CD4-positive, alpha-beta T cell treated with Interleukin-4 for 1 hour (primary cell): Measurements from ENCODE around the gene XPR1.
"Not testable (repeated sequence)": the region's sequence is repeated elsewhere in the genome, so short reads cannot be mapped to it uniquely, and the experiment has no call there.

Experiments
- DNase-seq, 2 donors: peaks; one replicate each; pipeline ENCODE4 v3.0.0-alpha.2; 2020 to 2022

Gene XPR1

DNA sequence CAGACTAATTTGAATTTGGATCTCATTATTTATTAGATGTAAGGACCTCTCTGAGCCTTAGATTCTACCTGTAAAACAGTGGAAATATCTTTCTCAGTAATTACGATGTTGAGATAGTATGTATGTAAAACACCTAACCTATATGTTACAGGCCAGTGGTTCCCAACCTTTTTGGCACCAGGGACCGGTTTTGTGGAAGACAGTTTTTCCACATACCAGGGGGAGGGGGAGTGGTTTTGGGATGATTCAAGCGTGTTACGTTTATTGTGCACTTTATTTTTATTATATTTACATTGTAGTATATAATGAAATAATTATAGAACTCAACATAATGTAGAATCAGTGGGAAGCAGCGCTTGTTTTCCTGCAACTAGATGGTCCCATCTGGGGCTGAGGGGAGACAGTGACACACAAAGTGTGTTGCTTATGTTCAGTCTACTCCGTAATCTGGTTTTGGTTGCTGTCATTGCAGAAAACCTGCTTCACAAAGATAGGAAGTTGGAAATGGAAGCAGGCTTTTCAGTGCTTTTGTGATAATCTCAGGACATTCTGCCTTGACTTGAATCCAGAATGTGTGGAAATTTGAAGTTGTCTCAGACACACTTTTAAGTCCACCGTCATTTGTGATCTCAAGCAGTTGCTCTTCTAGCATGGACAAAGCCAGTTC is 12.8 kb downstream of the XPR1 start:
- no peak for DNase-seq

DNA sequence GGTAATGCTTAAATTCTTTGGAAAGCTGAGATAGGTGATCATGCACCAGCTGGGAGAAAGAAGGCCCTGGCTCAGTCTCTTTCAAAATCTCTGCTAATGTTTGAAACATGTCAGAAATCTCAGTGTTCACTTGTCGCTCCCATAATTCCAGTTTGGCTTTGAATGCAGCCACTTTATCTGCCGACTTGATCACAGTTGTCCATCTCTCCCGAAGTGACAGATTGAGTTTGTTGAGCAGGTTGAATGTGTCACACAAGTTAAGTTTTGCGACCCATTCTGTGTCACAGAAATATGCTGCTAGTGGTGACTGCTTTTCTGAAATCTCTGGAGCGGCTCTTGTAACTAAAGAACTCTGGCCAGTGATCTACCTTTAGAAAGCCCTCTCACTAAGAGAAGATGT is 13.4 kb downstream of the XPR1 start:
- DNase-seq: not testable (repeated sequence)

DNA sequence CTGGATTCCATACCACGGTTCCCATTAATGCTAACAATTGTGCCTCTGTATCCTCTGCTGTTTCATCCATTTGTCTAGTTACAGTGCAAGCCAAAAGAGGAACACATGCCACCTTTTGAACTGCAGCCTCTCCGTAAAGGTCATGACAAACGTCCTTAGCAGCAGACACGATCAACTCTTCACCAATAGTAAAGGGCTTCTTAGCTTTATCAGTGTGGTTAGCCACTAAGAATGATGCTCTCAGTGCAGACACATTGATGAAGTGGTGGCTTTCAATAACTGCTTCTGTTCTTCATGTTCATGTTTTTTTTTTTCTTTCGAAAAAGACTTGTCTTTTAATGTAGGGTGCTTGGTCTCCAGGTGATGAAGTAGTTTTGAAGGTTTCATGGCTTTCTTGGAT is 14.3 kb downstream of the XPR1 start:
- no peak for DNase-seq

DNA sequence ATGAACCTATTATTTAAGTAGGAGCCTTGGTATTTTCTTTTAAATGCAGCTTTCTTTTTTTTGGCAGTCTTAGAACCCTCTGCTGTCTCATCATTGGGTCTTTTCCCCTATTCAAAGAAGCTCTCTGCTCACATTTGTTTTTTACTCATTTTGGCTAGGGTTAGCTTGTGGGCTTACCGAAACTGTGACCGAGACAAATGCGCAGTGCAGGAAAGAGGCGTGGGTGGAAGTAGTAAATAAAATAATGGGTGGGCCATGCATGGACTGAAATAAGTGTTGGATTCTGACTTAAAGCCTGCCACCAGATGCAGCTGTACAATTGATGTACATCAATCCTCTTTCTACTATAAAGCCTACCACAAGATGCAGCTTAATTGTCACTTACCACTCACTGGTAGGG is 14.7 kb downstream of the XPR1 start:
- no peak for DNase-seq

DNA sequence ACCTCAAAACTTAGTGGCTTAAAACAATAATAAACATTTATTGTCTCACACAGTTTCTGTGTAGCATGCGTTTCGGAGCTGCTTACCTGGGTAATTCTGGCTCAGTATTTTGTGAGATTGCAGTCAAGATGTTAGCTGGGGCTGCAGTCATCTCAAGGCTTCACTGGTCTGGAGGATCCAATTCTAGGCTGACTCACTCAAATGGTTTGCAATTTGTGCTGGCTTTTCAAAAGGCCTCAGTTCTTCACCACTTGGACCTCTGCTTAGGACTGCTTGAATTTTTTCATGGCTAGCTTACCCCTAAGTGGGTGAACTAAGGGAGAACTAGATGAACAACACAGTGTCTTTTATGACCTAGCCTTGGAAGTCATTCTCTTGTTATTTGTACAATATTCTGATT is 21.0 kb downstream of the XPR1 start:
- DNase-seq: no peak

DNA sequence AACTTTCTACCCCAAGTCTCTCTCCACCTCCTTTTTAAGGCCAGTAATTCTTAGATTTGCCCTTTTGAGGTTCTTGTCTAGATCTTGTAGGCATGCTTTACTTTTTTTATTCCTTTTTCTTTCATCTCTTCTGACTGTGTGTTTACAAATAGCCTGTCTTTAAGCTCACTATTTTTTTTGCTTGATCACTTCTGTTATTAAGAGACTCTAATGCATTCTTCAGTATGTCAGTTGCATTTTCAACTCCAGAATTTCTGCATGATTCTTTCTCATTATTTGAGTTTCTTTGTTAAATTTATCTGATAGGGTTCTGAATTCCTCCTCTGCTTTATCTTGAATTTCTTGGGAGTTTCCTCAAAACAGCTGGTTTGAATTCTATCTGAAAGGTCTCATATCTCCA is 30.9 kb downstream of the XPR1 start:
- DNase-seq: no peak

DNA sequence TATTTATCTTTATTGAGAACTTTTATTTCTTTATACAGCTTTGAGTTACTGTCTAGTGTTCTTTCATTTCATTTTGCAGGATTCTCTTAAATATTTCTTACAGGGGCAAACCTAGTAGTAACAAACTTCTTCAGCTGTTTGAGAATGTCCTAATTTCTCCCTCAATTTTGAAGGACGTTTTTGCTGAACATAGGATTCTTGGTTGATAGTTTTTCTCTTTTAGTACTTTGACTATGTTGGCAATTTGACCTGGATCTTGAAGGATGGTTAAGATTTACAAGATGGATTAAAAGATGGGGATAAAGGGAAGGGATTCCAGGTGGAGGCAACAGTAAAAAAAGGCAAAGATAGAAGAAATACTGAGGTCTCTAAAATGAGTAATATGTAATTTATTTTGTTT is 38.9 kb downstream of the XPR1 start:
- DNase-seq: no peak

DNA sequence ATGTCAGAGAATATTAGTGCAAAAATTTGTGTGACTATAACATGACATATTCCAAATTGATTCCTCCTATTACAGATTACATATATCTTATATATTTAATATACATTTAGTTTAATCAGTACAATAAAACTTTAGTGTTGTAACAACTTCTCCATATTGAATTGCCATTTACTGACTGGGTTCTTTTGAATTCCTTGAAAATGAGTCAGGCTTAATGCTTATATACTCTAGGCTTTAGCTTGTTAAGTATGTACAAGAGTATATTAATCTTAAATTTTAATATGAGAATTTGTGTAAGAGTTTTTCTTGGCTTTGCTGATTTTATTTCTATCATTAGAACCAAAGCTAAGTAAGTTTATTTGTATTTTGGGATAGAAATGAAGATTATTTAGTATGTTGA is 40.3 kb downstream of the XPR1 start:
- DNase-seq: no peak

DNA sequence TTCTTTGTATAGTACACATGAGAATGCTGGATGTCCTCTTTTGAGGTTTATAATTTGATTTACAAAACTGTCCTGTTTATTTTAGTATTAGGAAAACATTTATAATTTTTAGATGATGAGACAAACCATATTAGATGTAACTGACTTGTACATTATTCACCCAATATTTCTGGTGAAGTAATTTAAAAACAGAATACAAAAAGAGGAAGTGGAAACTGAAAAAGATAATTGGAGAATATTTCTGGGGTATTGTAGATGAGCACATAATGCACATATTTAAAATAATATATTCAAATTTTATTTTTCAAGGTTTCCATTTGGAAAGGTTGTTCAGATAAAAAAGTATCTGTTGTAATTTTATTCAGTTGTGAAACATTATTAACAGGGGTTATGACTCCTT is 40.7 kb downstream of the XPR1 start:
- DNase-seq: no peak

DNA sequence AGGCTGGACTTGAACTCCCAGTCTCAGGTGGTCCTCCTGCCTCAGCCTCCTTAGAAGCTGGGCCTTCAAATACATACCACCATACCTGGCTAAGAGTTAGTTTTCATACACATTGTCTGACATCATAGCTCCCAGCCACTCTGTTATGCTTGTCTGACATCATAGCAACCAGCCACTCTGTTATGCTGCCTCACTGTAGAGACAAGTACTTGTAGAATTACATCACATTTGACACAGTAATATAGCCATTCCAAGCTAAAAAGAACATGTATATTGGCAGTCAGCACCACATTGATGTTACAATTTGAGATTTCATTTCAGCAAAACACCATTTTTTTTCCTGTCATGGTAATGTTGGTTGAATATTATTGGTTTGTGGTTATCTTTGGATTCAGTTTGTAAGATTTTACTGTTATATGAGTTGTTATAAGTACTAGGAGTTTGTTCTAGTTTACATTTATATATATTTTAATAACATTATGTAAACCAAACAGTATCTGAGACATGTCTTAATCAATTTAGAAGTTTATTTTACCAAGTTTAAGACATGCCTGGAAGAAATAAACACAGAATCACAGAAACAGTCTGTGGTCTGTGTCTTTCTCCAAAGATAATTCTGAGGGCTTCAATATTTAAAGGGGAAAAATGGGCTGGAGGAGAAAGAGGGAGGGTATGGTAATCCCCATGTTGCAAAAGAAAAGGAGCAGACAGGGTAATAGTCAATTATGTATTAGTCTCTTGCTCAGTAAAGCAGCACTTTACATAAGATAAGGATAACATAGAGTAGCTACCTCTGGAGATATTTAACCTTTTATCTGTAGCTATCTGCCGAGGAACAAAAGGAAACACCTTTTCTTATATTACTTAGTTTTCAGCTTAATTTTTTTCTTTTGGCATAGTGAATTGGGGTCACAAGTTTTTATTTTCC is 43.0 kb downstream of the XPR1 start:
- DNase-seq: no peak

DNA sequence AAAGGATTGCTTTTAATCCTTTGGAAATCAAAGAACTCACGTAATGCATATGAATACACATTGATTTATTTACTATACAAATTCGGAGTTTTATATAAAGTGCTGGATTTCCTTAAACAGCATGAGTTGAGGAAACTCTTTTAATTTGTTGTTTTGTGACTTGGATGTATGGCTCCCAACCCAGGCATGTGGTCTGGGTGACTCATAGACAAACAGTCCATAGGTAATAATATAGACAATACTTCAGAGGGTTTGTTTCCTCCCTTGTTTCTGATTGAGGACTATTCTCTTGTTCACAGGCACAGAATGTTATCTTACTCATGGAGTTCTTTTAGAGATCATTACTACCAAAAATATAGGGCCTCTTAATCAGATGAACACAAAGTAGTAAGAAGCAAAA is 43.8 kb downstream of the XPR1 start:
- DNase-seq: no peak

DNA sequence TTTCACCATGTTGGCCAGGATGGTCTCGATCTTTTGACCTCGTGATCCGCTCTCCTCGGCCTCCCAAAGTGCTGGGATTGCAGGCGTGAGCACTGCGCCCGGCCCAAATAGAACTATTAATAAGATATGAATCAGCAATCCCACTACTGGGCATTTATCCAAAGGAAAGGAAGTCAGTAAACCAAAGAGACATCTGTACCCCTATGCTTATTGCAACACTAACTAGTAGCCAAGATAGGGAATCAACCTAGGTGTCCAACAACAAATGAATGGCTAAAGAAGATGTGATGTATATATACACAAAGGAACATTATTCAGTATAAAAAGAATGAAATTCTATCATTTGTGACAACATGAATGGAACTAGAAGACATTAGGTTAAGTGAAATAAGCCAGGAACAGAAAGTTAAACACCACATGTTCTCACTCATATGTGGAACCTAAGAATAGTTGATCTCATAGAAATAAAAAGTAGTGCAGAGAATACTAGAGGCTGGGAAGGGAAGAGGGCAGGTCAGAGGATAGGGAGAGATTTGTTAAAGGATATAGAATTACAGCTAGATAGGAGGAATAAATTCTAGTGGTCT is 48.8 kb downstream of the XPR1 start:
- DNase-seq: no peak

DNA sequence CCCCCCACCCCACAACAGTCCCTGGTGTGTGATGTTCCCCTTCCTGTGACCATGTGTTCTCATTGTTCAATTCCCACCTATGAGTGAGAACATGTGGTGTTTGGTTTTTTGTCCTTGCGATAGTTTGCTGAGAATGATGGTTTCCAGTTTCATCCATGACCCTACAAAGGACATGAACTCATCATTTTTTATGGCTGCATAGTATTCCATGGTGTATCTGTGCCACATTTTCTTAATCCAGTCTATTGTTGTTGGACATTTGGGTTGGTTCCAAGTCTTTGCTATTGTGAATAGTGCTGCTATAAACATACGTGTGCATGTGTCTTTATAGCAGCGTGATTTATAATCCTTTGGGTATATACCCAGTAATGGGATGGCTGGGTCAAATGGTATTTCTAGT is 51.3 kb downstream of the XPR1 start:
- not testable (repeated sequence) for DNase-seq

DNA sequence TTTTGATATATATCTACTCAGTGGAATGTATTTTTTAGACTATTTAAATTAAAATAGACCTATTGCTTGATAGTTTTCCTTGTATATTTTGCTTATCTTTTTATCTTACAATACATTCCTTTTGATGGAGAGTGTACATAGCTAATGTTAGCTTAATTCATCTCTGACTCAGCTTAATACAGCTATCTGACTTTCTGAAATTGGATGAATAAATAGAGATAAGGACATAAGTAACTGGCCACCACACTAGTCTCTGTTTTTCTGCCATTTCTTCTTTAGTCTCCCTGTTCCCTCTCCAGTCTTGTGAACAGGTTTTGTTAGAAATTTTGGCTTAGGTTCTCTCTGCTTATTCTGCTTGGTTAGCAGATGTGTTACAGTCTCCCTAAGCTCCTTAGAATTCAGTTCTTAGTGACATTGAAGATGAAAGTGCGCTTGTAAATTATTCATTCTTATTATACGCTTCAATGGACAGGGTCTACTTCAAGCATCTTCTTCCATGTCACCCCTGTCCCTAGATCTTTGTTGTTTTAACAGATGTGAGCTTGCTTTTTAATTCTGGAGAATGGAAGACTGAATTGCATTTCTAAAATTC is 59.6 kb downstream of the XPR1 start:
- no peak for DNase-seq

DNA sequence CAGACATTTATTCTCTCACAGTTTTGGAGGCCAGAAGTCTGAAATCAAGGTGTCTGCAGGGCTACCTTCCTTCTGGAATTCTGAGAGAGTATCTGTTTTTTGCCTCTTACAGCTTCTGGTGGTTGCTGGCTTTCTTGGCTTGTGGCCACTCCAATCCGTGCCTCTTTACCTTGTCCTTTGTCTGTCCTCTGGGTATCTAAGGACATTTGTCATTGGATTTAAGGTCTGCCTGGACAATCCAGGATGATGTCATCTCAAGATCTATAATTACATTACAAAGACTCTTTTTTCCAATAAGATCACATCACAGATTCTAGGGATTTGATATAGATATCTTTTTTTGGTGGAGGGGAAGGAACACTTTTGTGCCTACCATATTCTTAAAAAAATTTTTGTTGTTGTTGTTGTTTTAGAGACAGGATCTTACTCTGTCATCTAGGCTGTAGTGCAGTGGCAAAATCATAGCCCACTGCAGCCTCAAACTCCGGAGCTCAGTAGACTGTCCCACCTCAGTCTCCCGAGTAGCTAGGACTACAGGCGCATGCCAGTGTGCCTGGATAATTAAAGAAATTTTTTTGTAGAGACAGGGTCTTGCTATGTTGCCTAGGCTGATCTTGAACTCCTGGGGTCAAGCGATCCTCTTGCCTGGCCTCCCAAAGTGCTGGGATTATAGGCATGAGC is 61.9 kb downstream of the XPR1 start:
- DNase-seq: no peak

DNA sequence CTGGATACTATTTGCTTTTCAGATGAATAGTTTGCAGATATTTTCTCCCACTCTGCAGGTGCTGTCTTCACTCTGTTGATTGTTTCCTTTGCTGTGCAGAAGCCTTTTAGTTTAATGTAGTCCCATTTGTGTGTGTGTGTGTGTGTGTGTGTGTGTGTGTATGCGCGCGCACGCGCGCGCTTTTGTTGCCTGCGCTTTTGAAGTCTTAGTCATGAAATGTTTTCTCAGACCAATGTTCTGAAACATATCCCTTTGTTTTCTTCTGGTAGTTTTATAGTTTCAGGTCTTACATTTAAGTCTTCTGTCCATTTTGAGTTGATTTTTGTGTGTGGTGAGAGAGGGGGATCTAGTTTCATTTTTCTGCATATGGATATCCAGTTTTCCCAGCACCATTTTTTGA is 63.5 kb downstream of the XPR1 start:
- no peak for DNase-seq

DNA sequence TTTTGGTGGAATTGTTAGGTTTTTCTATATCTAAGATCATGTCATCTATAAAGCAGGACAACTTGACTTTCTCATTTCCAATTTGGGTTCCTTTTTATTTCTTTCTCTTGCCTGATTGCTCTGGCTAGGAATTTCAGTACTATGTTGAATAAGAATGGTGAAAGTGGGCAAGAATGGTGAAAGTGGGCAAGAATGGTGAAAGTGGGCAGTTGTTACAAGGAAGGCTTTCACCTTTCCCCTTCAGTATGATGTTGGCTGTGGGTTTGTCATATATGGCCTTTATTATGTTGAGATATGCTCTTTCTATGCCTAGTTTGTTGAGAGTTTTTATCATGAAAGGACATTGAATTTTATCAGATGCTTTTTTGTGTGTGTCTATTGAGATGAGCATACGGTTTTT is 64.5 kb downstream of the XPR1 start:
- no peak for DNase-seq

DNA sequence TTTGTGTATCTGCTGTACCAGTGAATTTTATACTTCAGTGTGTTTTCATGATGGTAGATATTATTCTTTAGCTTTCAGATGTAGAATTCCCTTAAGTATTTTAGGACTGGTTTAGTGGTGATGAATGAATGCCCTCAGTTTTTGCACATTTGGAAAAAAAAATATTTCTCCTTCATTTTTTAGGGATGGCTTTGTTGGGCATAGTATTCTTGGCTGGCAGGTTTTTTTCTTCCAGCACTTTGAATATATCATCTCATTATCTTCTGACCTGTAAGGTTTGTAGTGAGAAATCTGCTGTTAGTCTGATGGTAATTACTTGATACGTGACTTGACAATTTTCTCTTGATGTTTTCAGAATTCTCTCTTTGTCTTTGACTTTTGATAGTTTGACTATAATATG is 66.8 kb downstream of the XPR1 start:
- no peak for DNase-seq

DNA sequence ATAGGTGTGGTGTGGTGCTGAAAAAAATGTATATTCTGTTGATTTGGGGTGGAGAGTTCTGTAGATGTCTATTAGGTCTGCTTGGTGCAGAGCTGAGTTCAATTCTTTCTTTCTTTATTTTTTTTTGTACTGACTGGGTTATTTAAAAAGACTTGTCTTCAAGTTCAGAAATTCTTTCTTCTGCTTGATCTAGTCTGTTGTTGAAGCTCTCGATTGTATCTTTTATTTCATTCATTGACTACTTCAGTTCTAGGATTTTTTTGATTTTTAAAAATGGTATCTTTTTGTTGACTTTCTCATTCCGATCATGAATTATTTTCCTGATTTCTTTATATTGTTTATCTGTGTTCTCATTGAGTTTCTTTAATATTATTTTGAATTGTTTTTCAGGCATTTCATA is 70.6 kb downstream of the XPR1 start:
- not testable (repeated sequence) for DNase-seq

DNA sequence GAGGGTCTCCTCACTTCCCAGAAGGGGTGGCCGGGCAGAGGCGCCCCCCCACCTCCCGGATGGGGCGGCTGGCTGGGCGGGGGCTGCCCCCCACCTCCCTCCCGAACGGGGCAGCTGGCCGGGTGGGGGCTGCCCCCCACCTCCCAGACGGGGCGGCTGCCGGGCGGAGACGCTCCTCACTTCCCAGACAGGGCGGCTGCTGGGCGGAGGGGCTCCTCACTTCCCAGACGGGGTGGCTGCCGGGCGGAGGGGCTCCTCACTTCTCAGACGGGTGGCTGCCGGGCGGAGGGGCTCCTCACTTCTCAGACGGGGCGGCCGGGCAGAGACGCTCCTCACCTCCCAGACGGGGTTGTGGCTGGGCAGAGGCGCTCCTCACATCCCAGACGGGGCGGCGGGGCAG is 78.9 kb downstream of the XPR1 start:
- not testable (repeated sequence) for DNase-seq

DNA sequence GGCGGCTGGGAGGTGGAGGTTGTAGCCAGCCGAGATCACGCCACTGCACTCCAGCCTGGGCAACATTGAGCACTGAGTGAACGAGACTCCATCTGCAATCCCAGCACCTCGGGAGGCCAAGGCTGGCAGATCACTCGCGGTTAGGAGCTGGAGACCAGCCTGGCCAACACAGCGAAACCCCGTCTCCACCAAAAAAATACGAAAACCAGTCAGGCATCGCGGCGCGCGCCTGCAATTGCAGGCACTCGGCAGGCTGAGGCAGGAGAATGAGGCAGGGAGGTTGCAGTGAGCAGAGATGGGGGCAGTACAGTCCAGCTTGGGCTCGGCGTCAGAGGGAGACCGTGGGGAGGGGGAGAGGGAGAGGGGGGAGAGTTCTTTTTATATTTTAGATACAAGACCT is 79.4 kb downstream of the XPR1 start:
- not testable (repeated sequence) for DNase-seq

DNA sequence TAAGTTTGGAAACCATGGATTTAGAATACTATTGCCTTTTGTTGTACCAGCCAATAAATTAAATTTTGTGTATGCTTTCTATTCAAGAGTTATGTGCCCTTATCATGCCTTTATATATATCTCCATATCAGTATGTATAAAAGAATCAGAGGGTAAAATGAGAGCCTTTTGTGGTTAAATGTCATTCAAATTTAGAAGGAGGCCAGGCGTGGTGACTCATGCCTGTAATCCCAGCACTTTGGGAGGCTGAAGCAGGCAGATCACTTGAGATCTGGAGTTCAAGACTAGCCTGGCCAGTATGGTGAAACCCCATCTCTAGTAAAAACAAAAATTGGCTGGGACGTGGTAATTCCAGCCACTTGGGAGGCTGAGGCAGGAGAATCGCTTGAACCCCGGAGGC is 88.9 kb downstream of the XPR1 start:
- DNase-seq: no peak

DNA sequence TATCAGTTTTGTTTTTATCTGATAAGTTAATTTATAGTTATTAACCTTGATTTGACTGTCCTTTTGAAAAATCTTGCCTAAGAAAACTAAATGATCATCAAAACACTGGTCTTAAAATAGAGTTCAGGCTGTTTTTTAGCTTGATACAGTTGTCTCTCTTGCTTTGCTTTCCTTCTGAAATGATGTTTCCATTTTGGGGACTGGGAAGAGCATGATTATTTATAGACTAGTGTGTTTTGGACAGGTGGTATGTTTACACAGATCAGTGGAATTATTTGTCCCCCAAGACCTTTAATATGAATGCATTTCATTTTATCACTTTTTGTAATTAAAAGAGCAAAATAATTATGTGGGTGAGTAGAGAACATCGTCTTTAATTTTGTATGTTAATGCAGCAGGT is 90.8 kb downstream of the XPR1 start:
- DNase-seq: no peak
